HepG2 (cell line): Measurements from ENCODE around the gene UBTF. TPM values are rescaled to one million over a fixed set of nuclear protein-coding genes. Genes with fewer than 3 reads are reported as not detected.
A peak's percentile ranks its signal among the peaks of the same experiment; 100 is the strongest.

Source experiments
- AGO1 ChIP-seq: fragments of 200-400 bp; formaldehyde crosslinking; IDR thresholded peaks from 2 replicates; pipeline ENCODE4 v1.6.1; 2017; ENCODE audit warnings: mild to moderate bottlenecking, low read depth, low read length, moderate library complexity; ENCODE audit not compliant: poor library complexity, severe bottlenecking
- ARHGAP35 ChIP-seq: sonication (generic); formaldehyde crosslinking; IDR thresholded peaks from 2 replicates; pipeline ENCODE4 v1.9.0; 2022; ENCODE audit warnings: mild to moderate bottlenecking, inconsistent platforms, moderate library complexity, missing genetic modification reagents, borderline replicate concordance
- CCAR2 ChIP-seq: fragments of 200-400 bp; formaldehyde crosslinking; optimal IDR thresholded peaks from 2 replicates; pipeline ENCODE3; 2018; ENCODE audit warnings: low read depth, mild to moderate bottlenecking, low read length, moderate library complexity
- DR1 ChIP-seq: sonication (generic); formaldehyde crosslinking; IDR thresholded peaks from 2 replicates; pipeline ENCODE4 v1.8.0; 2021; ENCODE audit warnings: mild to moderate bottlenecking, missing genetic modification reagents, inconsistent platforms
- HOXA9 ChIP-seq: sonication (generic); formaldehyde crosslinking; IDR thresholded peaks from 2 replicates; pipeline ENCODE4 v1.8.1; 2022; ENCODE audit warnings: missing genetic modification reagents, mild to moderate bottlenecking, moderate library complexity, borderline replicate concordance
- MAFK ChIP-seq, 2 experiments: IDR thresholded peaks in 1 of 2; conservative IDR thresholded peaks in 1 of 2; 2 replicates each; pipeline ENCODE4 v1.6.1; 2011; ENCODE audit warnings: improper control_type of control experiment in 2 of 2, low read length in 2 of 2
- NRL ChIP-seq: sonication (generic); formaldehyde crosslinking; IDR thresholded peaks from 2 replicates; pipeline ENCODE4 v1.5.0; 2020; ENCODE audit warnings: missing genetic modification reagents, mild to moderate bottlenecking, moderate library complexity, borderline replicate concordance
- PLRG1 ChIP-seq: fragments of 450-650 bp; conservative IDR thresholded peaks from 2 replicates; pipeline ENCODE4 v1.6.1; 2016
- RAD21 ChIP-seq: fragments of 450-650 bp; formaldehyde crosslinking; IDR thresholded peaks from 2 replicates; pipeline ENCODE4 v1.5.0; 2020; ENCODE audit warnings: mild to moderate bottlenecking
- RARG ChIP-seq: sonication (generic); formaldehyde crosslinking; IDR thresholded peaks from 2 replicates; pipeline ENCODE4 v1.4.0; 2020; ENCODE audit warnings: low read depth, mild to moderate bottlenecking, missing genetic modification reagents
- RBAK ChIP-seq: sonication (generic); formaldehyde crosslinking; IDR thresholded peaks from 2 replicates; pipeline ENCODE4 v1.5.1; 2020; ENCODE audit warnings: mild to moderate bottlenecking, missing genetic modification reagents
- SNRNP70 ChIP-seq: fragments of 200-400 bp; formaldehyde crosslinking; IDR thresholded peaks from 2 replicates; pipeline ENCODE4 v1.6.1; 2017; ENCODE audit warnings: mild to moderate bottlenecking, low read depth, low read length, moderate library complexity
- SRF ChIP-seq: IDR thresholded peaks from 2 replicates; pipeline ENCODE4 v1.6.1; 2011; ENCODE audit warnings: mild to moderate bottlenecking, low read depth, low read length, moderate library complexity
- TEAD2 ChIP-seq: sonication (generic); formaldehyde crosslinking; IDR thresholded peaks from 2 replicates; pipeline ENCODE4 v1.9.0; 2021; ENCODE audit warnings: missing genetic modification reagents
- ZEB1 ChIP-seq: IDR thresholded peaks from 2 replicates; pipeline ENCODE4 v1.6.1; 2012; ENCODE audit warnings: mild to moderate bottlenecking, low read depth, inconsistent platforms; ENCODE audit not compliant: insufficient replicate concordance
- ZFP90 ChIP-seq: sonication (generic); formaldehyde crosslinking; IDR thresholded peaks from 2 replicates; pipeline ENCODE4 v1.8.0; 2022; ENCODE audit warnings: missing genetic modification reagents, mild to moderate bottlenecking, inconsistent platforms, borderline replicate concordance
- ZKSCAN8 ChIP-seq: IDR thresholded peaks from 2 replicates; pipeline ENCODE4 v1.6.1; 2016; ENCODE audit warnings: borderline replicate concordance, missing genetic modification reagents, missing compliant biosample characterization
- ZMYM4 ChIP-seq: sonication (generic); formaldehyde crosslinking; IDR thresholded peaks from 2 replicates; pipeline ENCODE4 v1.8.1; 2023; ENCODE audit warnings: mild to moderate bottlenecking, missing genetic modification reagents
- ZNF10 ChIP-seq: sonication (generic); formaldehyde crosslinking; IDR thresholded peaks from 2 replicates; pipeline ENCODE4 v1.4.0; 2020; ENCODE audit warnings: mild to moderate bottlenecking, low read depth, missing genetic modification reagents, borderline replicate concordance
- ZNF432 ChIP-seq: sonication (generic); formaldehyde crosslinking; IDR thresholded peaks from 2 replicates; pipeline ENCODE4 v1.5.0; 2020; ENCODE audit warnings: missing genetic modification reagents, mild to moderate bottlenecking, borderline replicate concordance
- ZNF451 ChIP-seq: sonication (generic); formaldehyde crosslinking; IDR thresholded peaks from 2 replicates; pipeline ENCODE4 v1.5.0; 2020; ENCODE audit warnings: mild to moderate bottlenecking, missing genetic modification reagents
- polyA plus RNA-seq, 8 experiments: library from polyadenylated mRNA; depleted of rRNA in 3 of 8; stranded (reverse) in 7 of 8; unstranded in 1 of 8; fragments of >200 nt; fragmentation: Illumina TruSeq in 4 of 8; extraction: Trizol in 4 of 8; gene quantifications; 2 replicates each; pipeline versions ENCODE4 v1.2.1 to v1.2.3, GENCODE V29; 2011 to 2016; ENCODE audit warnings: low read depth in 4 of 8, missing spikeins in 1 of 8, mixed read lengths in 1 of 8; ENCODE audit not compliant: insufficient read depth in 1 of 8
- total RNA-seq, 5 experiments: library from RNA; depleted of rRNA; stranded (reverse); fragments of >200 nt; fragmentation: Illumina TruSeq; extraction: Trizol; gene quantifications; 2 replicates each; pipeline ENCODE4 v1.2.3, GENCODE V29; 2016; ENCODE audit warnings: low read depth in 1 of 5
- TF ChIP-seq, protein P1 (sequence below): sonication (generic); formaldehyde crosslinking; IDR thresholded peaks from 2 replicates; pipeline ENCODE4 v1.5.0; 2020; ENCODE audit warnings: missing genetic modification reagents
- TF ChIP-seq, protein P2 (sequence below): sonication (generic); formaldehyde crosslinking; IDR thresholded peaks from 2 replicates; pipeline ENCODE4 v1.8.0; 2022; ENCODE audit warnings: mild to moderate bottlenecking, missing genetic modification reagents, moderate library complexity
- TF ChIP-seq, protein P3 (sequence below): sonication (generic); formaldehyde crosslinking; IDR thresholded peaks from 2 replicates; pipeline ENCODE4 v1.4.0; 2020; ENCODE audit warnings: missing genetic modification reagents, borderline replicate concordance
- TF ChIP-seq, protein P4 (sequence below): sonication (generic); formaldehyde crosslinking; IDR thresholded peaks from 2 replicates; pipeline ENCODE4 v1.5.1; 2020; ENCODE audit warnings: missing genetic modification reagents, mild to moderate bottlenecking, borderline replicate concordance

UBTF gene
- total and polyA plus RNA-seq, 2 of the 13 experiments (the other 11 are each of a cell fraction or from before 2014, with no cell fraction given): 15.2 to 60.9 TPM

DNA sequence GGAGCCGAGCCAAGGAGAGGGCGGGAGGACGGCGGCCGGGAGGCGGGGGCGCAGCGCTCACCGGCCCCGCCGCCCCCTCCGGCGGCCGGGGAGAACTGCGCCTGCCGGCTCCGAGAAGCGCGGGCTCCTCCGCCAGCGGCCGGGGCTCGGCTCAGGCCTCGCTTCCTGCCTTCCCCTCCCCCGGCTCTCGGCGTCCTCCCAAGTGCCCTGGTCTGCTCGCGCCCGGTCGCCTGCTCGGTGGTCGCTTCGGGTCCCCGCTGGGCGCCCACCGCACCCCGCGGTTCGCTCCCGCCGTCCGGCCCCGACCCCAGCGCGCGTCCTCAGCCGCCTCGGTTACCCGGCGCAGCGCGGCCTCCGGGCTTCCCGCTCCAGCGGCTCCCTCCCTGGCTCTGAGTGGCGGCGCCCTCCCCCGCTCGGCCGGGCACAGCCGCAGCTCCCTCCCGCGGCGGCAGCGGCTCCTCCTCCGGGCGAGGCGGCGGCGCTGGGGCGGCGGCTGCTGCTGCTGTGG is 313 bp downstream of the UBTF start (continued):
- TF ChIP-seq, protein P1, sequence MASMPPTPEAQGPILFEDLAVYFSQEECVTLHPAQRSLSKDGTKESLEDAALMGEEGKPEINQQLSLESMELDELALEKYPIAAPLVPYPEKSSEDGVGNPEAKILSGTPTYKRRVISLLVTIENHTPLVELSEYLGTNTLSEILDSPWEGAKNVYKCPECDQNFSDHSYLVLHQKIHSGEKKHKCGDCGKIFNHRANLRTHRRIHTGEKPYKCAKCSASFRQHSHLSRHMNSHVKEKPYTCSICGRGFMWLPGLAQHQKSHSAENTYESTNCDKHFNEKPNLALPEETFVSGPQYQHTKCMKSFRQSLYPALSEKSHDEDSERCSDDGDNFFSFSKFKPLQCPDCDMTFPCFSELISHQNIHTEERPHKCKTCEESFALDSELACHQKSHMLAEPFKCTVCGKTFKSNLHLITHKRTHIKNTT (CRISPR knock-in tag): no peak
- TF ChIP-seq CCAR2 (no peak), PLRG1 (no peak), ZMYM4 (CRISPR knock-in tag) (no peak), HOXA9 (CRISPR knock-in tag) (no peak), ZNF10 (CRISPR knock-in tag) (no peak), ZEB1 (no peak), ZNF451 (CRISPR knock-in tag) (0 out of 2 replicates have a peak, but pooled peaks have one; percentile 44), NRL (CRISPR knock-in tag) (no peak), ARHGAP35 (CRISPR knock-in tag) (no peak), AGO1 (no peak), MAFK (conservative IDR thresholded peaks at IDR 0.05 in 1 of 2, IDR thresholded peaks at IDR 0.05 in 1 of 2; ENCODE audit: low read length in 2 of 2) (no peak), RAD21 (CRISPR knock-in tag) (peak; percentile 82), RBAK (no peak), SNRNP70 (no peak), RARG (no peak), ZFP90 (peak; percentile 62; the same call in 1 of the 2 replicates), SRF (no peak), TEAD2 (no peak), ZKSCAN8 (CRISPR knock-in tag) (no peak), ZNF432 (CRISPR knock-in tag) (no peak), DR1 (peak; percentile 22; the same call in 1 of the 2 replicates)
- TF ChIP-seq, protein P2, sequence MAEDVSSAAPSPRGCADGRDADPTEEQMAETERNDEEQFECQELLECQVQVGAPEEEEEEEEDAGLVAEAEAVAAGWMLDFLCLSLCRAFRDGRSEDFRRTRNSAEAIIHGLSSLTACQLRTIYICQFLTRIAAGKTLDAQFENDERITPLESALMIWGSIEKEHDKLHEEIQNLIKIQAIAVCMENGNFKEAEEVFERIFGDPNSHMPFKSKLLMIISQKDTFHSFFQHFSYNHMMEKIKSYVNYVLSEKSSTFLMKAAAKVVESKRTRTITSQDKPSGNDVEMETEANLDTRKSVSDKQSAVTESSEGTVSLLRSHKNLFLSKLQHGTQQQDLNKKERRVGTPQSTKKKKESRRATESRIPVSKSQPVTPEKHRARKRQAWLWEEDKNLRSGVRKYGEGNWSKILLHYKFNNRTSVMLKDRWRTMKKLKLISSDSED (CRISPR knock-in tag): no peak
- TF ChIP-seq, protein P3, sequence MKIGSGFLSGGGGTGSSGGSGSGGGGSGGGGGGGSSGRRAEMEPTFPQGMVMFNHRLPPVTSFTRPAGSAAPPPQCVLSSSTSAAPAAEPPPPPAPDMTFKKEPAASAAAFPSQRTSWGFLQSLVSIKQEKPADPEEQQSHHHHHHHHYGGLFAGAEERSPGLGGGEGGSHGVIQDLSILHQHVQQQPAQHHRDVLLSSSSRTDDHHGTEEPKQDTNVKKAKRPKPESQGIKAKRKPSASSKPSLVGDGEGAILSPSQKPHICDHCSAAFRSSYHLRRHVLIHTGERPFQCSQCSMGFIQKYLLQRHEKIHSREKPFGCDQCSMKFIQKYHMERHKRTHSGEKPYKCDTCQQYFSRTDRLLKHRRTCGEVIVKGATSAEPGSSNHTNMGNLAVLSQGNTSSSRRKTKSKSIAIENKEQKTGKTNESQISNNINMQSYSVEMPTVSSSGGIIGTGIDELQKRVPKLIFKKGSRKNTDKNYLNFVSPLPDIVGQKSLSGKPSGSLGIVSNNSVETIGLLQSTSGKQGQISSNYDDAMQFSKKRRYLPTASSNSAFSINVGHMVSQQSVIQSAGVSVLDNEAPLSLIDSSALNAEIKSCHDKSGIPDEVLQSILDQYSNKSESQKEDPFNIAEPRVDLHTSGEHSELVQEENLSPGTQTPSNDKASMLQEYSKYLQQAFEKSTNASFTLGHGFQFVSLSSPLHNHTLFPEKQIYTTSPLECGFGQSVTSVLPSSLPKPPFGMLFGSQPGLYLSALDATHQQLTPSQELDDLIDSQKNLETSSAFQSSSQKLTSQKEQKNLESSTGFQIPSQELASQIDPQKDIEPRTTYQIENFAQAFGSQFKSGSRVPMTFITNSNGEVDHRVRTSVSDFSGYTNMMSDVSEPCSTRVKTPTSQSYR (CRISPR knock-in tag): peak; percentile 31; the same call in 1 of the 2 replicates
- TF ChIP-seq, protein P4, sequence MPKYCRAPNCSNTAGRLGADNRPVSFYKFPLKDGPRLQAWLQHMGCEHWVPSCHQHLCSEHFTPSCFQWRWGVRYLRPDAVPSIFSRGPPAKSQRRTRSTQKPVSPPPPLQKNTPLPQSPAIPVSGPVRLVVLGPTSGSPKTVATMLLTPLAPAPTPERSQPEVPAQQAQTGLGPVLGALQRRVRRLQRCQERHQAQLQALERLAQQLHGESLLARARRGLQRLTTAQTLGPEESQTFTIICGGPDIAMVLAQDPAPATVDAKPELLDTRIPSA (CRISPR knock-in tag): 0 out of 2 replicates have a peak, but pooled peaks have one; percentile 36
